Kidney tubule cell (primary cell): ENCODE data around the gene SEC63.

ENCODE experiments used
- DNase-seq: peaks from one replicate; pipeline ENCODE4 v3.0.0-alpha.2; 2018; ENCODE audit warnings: low spot score

The SEC63 gene

DNA sequence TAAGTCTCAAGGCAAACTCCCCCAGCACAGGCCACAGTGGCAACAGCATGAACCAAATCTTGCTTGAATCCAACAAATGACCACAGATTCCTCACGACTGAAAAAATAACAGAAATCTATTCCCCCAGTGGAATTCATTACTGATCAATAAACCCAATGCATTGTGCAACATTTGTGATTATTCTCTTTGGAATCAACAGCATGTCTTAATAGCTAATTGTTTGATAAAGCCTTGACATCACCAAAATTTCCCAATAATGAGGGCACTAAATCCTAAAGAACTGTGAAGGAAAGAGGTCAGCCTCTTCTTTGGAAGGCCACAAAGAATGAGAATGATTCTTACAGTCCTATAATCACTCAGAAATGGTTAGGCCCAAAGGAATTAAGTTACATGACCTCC, 139.7 kb downstream of the SEC63 start:
- DNase-seq, result no peak

DNA sequence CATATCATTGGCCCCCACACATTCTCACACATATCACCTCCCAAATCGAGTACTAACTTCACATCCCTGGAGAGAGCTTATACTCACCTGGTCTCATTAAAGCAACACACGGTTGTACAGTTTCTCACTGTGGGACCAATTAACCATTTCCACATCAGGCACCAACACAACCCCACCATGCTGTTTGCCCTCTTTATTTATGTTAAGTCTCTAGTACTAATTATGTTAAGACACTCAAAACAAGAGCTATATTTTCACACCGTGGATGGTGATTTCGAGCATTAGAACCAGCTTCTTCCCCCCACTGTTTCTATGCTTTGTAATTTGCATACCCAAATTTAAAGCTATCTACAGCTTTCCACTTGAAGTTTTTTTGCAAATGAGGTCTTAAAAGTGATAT, 140.2 kb downstream of the SEC63 start:
- DNase-seq, result no peak
